Measurements from ENCODE around the gene SLC16A10.

The SLC16A10 gene

DNA sequence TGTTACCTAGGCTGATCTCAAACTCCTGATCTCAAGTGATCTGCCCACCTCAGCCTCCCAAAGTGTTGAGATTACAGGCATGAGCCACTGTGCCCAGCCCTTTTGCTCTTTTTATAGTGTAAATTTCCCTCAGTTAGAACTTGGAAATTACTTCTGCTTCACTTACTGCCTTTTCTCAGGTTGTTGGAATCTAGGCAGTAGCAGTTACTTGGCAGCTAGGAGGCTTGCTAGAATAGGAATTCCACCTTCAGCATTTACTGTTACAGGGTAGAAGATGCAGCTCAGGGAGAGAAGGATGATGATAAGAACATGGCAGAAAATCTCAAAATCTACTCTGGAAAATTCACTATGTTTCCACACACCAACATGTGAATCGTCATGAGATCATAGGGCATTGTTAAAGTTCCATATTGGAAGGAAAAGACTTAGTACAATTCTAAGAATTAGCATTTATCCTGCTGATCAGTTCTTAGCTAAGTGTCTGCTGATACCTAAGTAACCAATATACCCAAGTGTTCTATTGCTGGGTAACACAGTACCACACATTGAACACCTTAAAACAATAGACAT, 182.2 kb downstream of the SLC16A10 start:
- peaks cover 77% of the 10 kb centered on the region for H3K36me3 ChIP-seq (ENCODE audit: insufficient read depth, low read length)
- no peaks in the 10 kb centered on the region for H4K20me1 ChIP-seq (ENCODE audit: insufficient read depth, low read length)
- peaks cover 7% of the 10 kb centered on the region; the same call in 1 of the 2 replicates for H3K9me3 ChIP-seq (ENCODE audit: low read length)
- no peak overlapping the region for H2AFZ ChIP-seq (ENCODE audit: low read length)
- no peaks in the 10 kb centered on the region for H3K9me2 ChIP-seq (ENCODE audit: low read depth, low read length)
- H3K4me3 ChIP-seq (ENCODE audit: low read depth, low read length, poor library complexity, severe bottlenecking) = no peak overlapping the region
- no peaks in the 10 kb centered on the region for H3F3A ChIP-seq (ENCODE audit: insufficient read depth, low read length)
- TF ChIP-seq EZH2 (IDR thresholded peaks at IDR 0.05; ENCODE audit: borderline replicate concordance, low read length) = no peak
- H3K4me1 ChIP-seq (ENCODE audit: insufficient read depth, low read length, severe bottlenecking) = no peaks in the 10 kb centered on the region
- H3K79me2 ChIP-seq (ENCODE audit: insufficient read depth, low read length) = peaks cover 6% of the 10 kb centered on the region; the same call in 1 of the 2 replicates
- no peak overlapping the region for H3K9ac ChIP-seq (ENCODE audit: low read length)
- H3K27me3 ChIP-seq (ENCODE audit: insufficient read depth, low read length) = no peaks in the 10 kb centered on the region
- no peak overlapping the region for H3K27ac ChIP-seq (ENCODE audit: low read depth, low read length, poor library complexity, severe bottlenecking)
- no peak overlapping the region for H3K4me2 ChIP-seq (ENCODE audit: low read length)

DNA sequence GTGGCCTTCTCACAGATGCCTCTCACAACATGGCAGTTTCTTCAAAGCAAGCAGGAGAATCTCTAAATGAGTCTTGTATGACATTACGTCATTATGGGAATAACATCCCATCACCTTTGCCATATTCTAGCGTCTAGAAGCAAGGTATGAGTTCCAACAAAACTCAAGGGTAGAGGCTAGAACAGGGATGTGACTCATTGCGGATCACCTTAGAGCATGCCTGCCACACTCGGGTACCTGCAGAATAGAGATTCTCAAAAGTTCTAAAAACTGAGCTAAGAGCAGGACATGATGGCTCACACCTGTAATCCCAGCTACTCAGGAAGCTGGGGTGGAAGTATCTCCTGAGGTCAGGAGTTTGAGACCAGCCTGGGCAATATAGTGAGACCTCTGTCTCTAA, 182.8 kb downstream of the SLC16A10 start:
- H3K9me3 ChIP-seq (ENCODE audit: low read length) = peaks cover 7% of the 10 kb centered on the region; the same call in 1 of the 2 replicates
- H3K4me1 ChIP-seq (ENCODE audit: insufficient read depth, low read length, severe bottlenecking) = no peaks in the 10 kb centered on the region
- no peaks in the 10 kb centered on the region for H4K20me1 ChIP-seq (ENCODE audit: insufficient read depth, low read length)
- no peaks in the 10 kb centered on the region for H3K9me2 ChIP-seq (ENCODE audit: low read depth, low read length)
- TF ChIP-seq EZH2 (IDR thresholded peaks at IDR 0.05; ENCODE audit: borderline replicate concordance, low read length) = no peak
- TF ChIP-seq, protein P1, sequence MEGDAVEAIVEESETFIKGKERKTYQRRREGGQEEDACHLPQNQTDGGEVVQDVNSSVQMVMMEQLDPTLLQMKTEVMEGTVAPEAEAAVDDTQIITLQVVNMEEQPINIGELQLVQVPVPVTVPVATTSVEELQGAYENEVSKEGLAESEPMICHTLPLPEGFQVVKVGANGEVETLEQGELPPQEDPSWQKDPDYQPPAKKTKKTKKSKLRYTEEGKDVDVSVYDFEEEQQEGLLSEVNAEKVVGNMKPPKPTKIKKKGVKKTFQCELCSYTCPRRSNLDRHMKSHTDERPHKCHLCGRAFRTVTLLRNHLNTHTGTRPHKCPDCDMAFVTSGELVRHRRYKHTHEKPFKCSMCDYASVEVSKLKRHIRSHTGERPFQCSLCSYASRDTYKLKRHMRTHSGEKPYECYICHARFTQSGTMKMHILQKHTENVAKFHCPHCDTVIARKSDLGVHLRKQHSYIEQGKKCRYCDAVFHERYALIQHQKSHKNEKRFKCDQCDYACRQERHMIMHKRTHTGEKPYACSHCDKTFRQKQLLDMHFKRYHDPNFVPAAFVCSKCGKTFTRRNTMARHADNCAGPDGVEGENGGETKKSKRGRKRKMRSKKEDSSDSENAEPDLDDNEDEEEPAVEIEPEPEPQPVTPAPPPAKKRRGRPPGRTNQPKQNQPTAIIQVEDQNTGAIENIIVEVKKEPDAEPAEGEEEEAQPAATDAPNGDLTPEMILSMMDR (IDR thresholded peaks at IDR 0.05; ENCODE audit: low read length) = no peak
- peaks cover 78% of the 10 kb centered on the region for H3K36me3 ChIP-seq (ENCODE audit: insufficient read depth, low read length)
- no peaks in the 10 kb centered on the region for H3K27me3 ChIP-seq (ENCODE audit: insufficient read depth, low read length)
- no peak overlapping the region for H3K4me2 ChIP-seq (ENCODE audit: low read length)
- H3K79me2 ChIP-seq (ENCODE audit: insufficient read depth, low read length) = peaks cover 6% of the 10 kb centered on the region; the same call in 1 of the 2 replicates
- no peak overlapping the region for H3K27ac ChIP-seq (ENCODE audit: low read depth, low read length, poor library complexity, severe bottlenecking)
- H3F3A ChIP-seq (ENCODE audit: insufficient read depth, low read length) = no peaks in the 10 kb centered on the region
- H3K4me3 ChIP-seq (ENCODE audit: low read depth, low read length, poor library complexity, severe bottlenecking) = no peak overlapping the region
- no peak overlapping the region for H3K9ac ChIP-seq (ENCODE audit: low read length)
- H2AFZ ChIP-seq (ENCODE audit: low read length) = no peak overlapping the region

DNA sequence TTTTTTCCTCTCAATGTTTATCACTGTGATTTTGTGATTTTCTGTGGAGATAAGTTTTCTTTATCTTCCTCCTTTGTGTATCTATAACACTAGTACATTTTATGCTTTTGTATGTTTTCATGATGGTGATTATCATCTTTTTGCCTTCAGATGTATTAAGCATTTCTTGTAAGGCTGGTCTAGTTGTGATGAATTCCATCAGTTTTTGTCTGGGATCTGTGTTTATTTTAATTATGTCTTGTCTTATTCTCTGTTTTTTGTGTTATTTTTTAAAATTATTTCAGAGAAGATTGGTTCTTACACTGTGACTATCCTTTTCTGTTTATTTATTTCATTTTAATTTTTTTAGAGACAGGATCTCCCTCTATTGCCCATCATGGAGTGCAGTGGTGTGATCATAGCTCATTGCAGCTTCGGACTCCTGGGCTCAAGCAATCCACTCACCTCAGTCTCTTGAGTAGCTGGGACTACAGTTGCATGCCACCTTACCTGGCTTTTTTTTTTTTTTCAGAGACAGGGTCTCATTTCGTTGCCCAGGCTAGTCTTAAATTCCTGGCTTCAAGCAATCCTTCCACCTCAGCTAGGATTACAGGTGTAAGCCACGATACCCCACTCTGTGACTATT, 187.4 kb downstream of the SLC16A10 start:
- Histone ChIP-seq H3K36me3 (ENCODE audit: insufficient read depth, low read length) (peaks cover 78% of the 10 kb centered on the region), H3K79me2 (ENCODE audit: insufficient read depth, low read length) (no peaks in the 10 kb centered on the region), H3K27ac (ENCODE audit: low read depth, low read length, poor library complexity, severe bottlenecking) (no peak overlapping the region), H2AFZ (ENCODE audit: low read length) (no peak overlapping the region), H3K4me2 (ENCODE audit: low read length) (no peak overlapping the region), H3K9me3 (ENCODE audit: low read length) (peaks cover 10% of the 10 kb centered on the region; the same call in 1 of the 2 replicates), H3K4me3 (ENCODE audit: low read depth, low read length, poor library complexity, severe bottlenecking) (no peak overlapping the region), H4K20me1 (ENCODE audit: insufficient read depth, low read length) (no peaks in the 10 kb centered on the region), H3K4me1 (ENCODE audit: insufficient read depth, low read length, severe bottlenecking) (no peaks in the 10 kb centered on the region), H3K27me3 (ENCODE audit: insufficient read depth, low read length) (no peaks in the 10 kb centered on the region), H3F3A (ENCODE audit: insufficient read depth, low read length) (no peaks in the 10 kb centered on the region), H3K9ac (ENCODE audit: low read length) (no peak overlapping the region), H3K9me2 (ENCODE audit: low read depth, low read length) (no peaks in the 10 kb centered on the region)
- TF ChIP-seq EZH2 (IDR thresholded peaks at IDR 0.05; ENCODE audit: borderline replicate concordance, low read length) = no peak
- TF ChIP-seq, protein P1 (IDR thresholded peaks at IDR 0.05; ENCODE audit: low read length) = no peak
